ACHN (cell line): ENCODE measurements around the gene MAGEB2.
A peak's percentile ranks its signal among the peaks of the same experiment; 100 is the strongest.
"Not testable (repeated sequence)": the region's sequence is repeated elsewhere in the genome, so short reads cannot be mapped to it uniquely, and the experiment has no call there.

Experiments
- DNase-seq: peaks from one replicate; pipeline ENCODE4 v3.0.0-alpha.2; 2015
- in situ Hi-C: cut with HindIII; loops from 2 replicates; pipeline ENCODE4 v1.10.0; 2017; ENCODE audit warnings: low sequenced_read_pairs, low pct_ligation_motif_present, low pct_unique_long_range_greater_than_20kb

MAGEB2 gene

GRCh38 chrX:30215357-30215843 lies at the start of gene MAGEB2:
TSS of gene MAGEB2 (plus strand) at chrX:30215563. CDS start at chrX:30218581, 3,018 bp downstream.
- no peak for DNase-seq
- in situ Hi-C loops: no loop called here

GRCh38 chrX:30170900-30171299 lies 44.5 kb upstream of the MAGEB2 start:
- in situ Hi-C loops: no loop called here
- DNase-seq: no peak

- no peak for DNase-seq
- in situ Hi-C loops: no loop called here
These were observed 34.0 kb upstream of the MAGEB2 start for GRCh38 chrX:30181353-30181752.

- in situ Hi-C loops: no loop called here
- no peak for DNase-seq
These were observed 31.8 kb upstream of the MAGEB2 start for GRCh38 chrX:30183554-30183953.

- in situ Hi-C loops: no loop called here
- DNase-seq: no peak
These were observed 24.9 kb upstream of the MAGEB2 start for GRCh38 chrX:30190426-30190825.

GRCh38 chrX:30193910-30194309 lies 21.5 kb upstream of the MAGEB2 start:
- DNase-seq, in situ Hi-C loops: not testable (repeated sequence)

- in situ Hi-C loops: no loop called here
- peak; percentile 5 for DNase-seq
These were observed 19.0 kb upstream of the MAGEB2 start for GRCh38 chrX:30196322-30196721.

- in situ Hi-C loops: no loop called here
- no peak for DNase-seq
These were observed 3.2 kb upstream of the MAGEB2 start for GRCh38 chrX:30212172-30212571.

- in situ Hi-C loops: no loop called here
- no peak for DNase-seq
These were observed 2.1 kb downstream of the MAGEB2 start for GRCh38 chrX:30217465-30217864.

- in situ Hi-C loops: no loop called here
These were observed 4.0 kb downstream of the MAGEB2 start for GRCh38 chrX:30219372-30219771.

GRCh38 chrX:30220661-30221060 lies 5.3 kb downstream of the MAGEB2 start:
- no peak for DNase-seq
- in situ Hi-C loops: no loop called here

More at GRCh38 chrX:30219372-30219771, 4.0 kb downstream of the MAGEB2 start:
- DNase-seq: no peak

GRCh38 chrX:30224536-30224935 lies 9.2 kb downstream of the MAGEB2 start:
- no peak for DNase-seq
- in situ Hi-C loops: no loop called here

- in situ Hi-C loops: no loop called here
- DNase-seq: no peak
These were observed 13.2 kb downstream of the MAGEB2 start for GRCh38 chrX:30228526-30228925.

- in situ Hi-C loops: no loop called here
These were observed 15.0 kb downstream of the MAGEB2 start, which contains the start of gene MAGEB3 for GRCh38 chrX:30230395-30230794. TSS of gene MAGEB3 (plus strand) at chrX:30230657. CDS start at chrX:30235925, 5,268 bp downstream.

GRCh38 chrX:30241724-30242415 lies 26.5 kb downstream of the MAGEB2 start, which contains the start of gene MAGEB4:
TSS of gene MAGEB4 (plus strand) at chrX:30242000. CDS start at chrX:30242136, 136 bp downstream.
- in situ Hi-C loops: no loop called here
- DNase-seq: no peak

More at GRCh38 chrX:30230395-30230794, 15.0 kb downstream of the MAGEB2 start, which contains the start of gene MAGEB3:
- DNase-seq: no peak

GRCh38 chrX:30246769-30247489 lies 31.6 kb downstream of the MAGEB2 start, which contains the start of gene MAGEB1:
TSS of gene MAGEB1 (plus strand) at chrX:30247146. CDS start at chrX:30250494, 3,348 bp downstream.
- in situ Hi-C loops: no loop called here
- no peak for DNase-seq

GRCh38 chrX:30248854-30249253 lies 33.5 kb downstream of the MAGEB2 start:
- in situ Hi-C loops: no loop called here
- DNase-seq: no peak

GRCh38 chrX:30253257-30253656 lies 37.9 kb downstream of the MAGEB2 start:
- in situ Hi-C loops: no loop called here
- no peak for DNase-seq

GRCh38 chrX:30259927-30260326 lies 44.6 kb downstream of the MAGEB2 start:
- no peak for DNase-seq

More at GRCh38 chrX:30259927-30260326, 44.6 kb downstream of the MAGEB2 start:
- in situ Hi-C loops: no loop called here
